Peyer's patch (tissue), 4 donors: Measurements from ENCODE around the gene FTO. TPM values are rescaled to one million over a fixed set of nuclear protein-coding genes. Genes with fewer than 3 reads are reported as not detected.
"Not testable (repeated sequence)": the region's sequence is repeated elsewhere in the genome, so short reads cannot be mapped to it uniquely, and the experiment has no call there.

Experiments used
- DNase-seq, 3 donors: peaks; one replicate each; pipeline ENCODE4 v3.0.0-alpha.2; 2017 to 2019
- H3K27ac ChIP-seq, 4 donors: fragments of 200-600 bp; sonication (generic); one replicate each; pipeline ENCODE4 v1.5.1; 2016 to 2019
- H3K27me3 ChIP-seq, 2 donors: fragments of 200-600 bp; sonication (generic); one replicate each; pipeline ENCODE4 v1.5.1; 2019
- H3K36me3 ChIP-seq, 3 donors: fragments of 200-600 bp; sonication (generic); one replicate each; pipeline ENCODE4 v1.5.1; 2016 to 2019
- H3K4me1 ChIP-seq, 4 donors: fragments of 200-600 bp; sonication (generic); one replicate each; pipeline ENCODE4 v1.5.1; 2016 to 2019
- H3K4me3 ChIP-seq, 4 donors: fragments of 200-600 bp; sonication (generic); 1 replicate in 3 of 4; 2 replicates in 1 of 4; pipeline ENCODE4 v1.5.1; 2016 to 2019; ENCODE audit warnings: mild to moderate bottlenecking in 1 of 4
- H3K9me3 ChIP-seq, 4 donors: fragments of 200-600 bp; sonication (generic); one replicate each; pipeline ENCODE4 v1.5.1; 2016 to 2019; ENCODE audit warnings: mild to moderate bottlenecking in 1 of 4
- POLR2A ChIP-seq, 2 donors: fragments of 450-650 bp; IDR thresholded peaks; one replicate each; pipeline ENCODE4 v1.5.1; 2017; ENCODE audit warnings: antibody characterized with exemption in 2 of 2, mild to moderate bottlenecking in 2 of 2, moderate library complexity in 2 of 2
- total RNA-seq, 4 donors: library from RNA; depleted of rRNA; stranded (reverse); fragments of >200 nt; gene quantifications; one replicate each; pipeline ENCODE4 v1.1.0, GENCODE V29; 2016
- TF ChIP-seq, protein P1 (sequence below), 6 experiments: fragments of 450-650 bp in 4 of 6; fragments of 200-600 bp in 2 of 6; sonication (generic) in 1 of 6; IDR thresholded peaks; one replicate each; pipeline ENCODE4 v1.5.1; 2017 to 2019; ENCODE audit warnings: antibody characterized with exemption in 6 of 6, mild to moderate bottlenecking in 3 of 6, moderate library complexity in 1 of 6

FTO gene
- total RNA-seq, 4 donors from 2014 or later: 37.0 to 95.7 (median 45.1) TPM

DNA sequence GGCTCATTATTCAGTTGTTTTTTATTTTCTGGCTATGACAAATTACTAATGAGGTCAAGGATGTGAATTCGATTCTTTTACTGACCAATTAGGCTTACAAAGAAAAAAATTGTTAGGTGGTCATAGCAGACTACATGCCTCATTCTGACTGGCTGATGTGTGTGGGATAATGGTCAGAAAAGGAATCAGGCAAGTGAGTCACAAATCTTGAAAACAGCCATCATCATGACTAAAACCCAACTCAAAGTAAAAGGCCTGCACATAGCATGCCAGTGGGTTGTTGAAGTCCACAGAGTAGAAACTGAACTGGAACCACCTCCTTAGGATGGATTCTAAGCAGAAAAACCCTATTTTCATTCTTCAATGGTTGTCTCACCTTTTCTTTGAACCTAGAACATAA lies 8.9 kb upstream of the FTO start:
- TF ChIP-seq, protein P1, sequence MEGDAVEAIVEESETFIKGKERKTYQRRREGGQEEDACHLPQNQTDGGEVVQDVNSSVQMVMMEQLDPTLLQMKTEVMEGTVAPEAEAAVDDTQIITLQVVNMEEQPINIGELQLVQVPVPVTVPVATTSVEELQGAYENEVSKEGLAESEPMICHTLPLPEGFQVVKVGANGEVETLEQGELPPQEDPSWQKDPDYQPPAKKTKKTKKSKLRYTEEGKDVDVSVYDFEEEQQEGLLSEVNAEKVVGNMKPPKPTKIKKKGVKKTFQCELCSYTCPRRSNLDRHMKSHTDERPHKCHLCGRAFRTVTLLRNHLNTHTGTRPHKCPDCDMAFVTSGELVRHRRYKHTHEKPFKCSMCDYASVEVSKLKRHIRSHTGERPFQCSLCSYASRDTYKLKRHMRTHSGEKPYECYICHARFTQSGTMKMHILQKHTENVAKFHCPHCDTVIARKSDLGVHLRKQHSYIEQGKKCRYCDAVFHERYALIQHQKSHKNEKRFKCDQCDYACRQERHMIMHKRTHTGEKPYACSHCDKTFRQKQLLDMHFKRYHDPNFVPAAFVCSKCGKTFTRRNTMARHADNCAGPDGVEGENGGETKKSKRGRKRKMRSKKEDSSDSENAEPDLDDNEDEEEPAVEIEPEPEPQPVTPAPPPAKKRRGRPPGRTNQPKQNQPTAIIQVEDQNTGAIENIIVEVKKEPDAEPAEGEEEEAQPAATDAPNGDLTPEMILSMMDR (IDR thresholded peaks at IDR 0.05): no peak
- no peak for TF ChIP-seq POLR2A (IDR thresholded peaks at IDR 0.05)
- Histone ChIP-seq H3K9me3 (no peaks in the 10 kb centered on the region), H3K27ac (no peak overlapping the region), H3K27me3 (no peaks in the 10 kb centered on the region), H3K4me1 (no peaks in the 10 kb centered on the region), H3K4me3 (no peak overlapping the region), H3K36me3 (no peaks in the 10 kb centered on the region)
- no peak for DNase-seq

DNA sequence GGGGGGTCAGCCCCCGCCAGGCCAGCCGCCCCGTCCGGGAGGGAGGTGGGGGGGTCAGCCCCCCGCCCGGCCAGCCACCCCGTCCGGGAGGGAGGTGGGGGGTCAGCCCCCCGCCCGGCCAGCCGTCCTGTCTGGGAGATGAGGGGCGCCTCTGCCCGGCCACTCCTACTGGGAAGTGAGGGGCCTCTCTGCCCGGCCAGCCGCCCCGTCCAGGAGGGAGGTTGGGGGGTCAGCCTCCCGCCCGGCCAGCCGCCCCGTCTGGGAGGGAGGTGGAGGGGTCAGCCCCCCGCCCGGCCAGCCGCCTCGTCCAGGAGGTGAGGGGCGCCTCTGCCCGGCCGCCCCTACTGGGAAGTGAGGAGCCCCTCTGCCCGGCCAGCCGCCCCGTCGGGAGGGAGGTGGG lies 5.7 kb upstream of the FTO start:
- not testable (repeated sequence) for H3K4me3 ChIP-seq, H3K36me3 ChIP-seq, DNase-seq, H3K9me3 ChIP-seq, H3K27me3 ChIP-seq, H3K4me1 ChIP-seq, H3K27ac ChIP-seq

DNA sequence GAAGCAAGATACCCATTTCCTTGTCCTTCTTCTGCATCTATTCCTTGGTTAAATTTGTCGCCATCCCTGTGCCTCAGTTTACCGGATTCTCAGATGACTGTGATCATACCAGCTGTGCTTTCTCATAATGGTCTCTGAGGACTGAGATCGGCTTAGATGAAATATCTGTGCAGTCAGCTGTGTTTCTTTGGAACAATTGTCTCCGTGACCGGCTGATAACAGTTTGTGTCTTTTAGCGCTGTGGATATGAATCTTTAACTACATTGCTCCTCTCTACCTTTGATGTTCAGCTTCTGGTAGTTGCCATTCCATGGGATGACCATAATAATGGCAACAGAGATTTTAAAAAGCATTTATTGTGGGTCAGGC lies 473 bp downstream of the FTO start:
- DNase-seq: no peak

DNA sequence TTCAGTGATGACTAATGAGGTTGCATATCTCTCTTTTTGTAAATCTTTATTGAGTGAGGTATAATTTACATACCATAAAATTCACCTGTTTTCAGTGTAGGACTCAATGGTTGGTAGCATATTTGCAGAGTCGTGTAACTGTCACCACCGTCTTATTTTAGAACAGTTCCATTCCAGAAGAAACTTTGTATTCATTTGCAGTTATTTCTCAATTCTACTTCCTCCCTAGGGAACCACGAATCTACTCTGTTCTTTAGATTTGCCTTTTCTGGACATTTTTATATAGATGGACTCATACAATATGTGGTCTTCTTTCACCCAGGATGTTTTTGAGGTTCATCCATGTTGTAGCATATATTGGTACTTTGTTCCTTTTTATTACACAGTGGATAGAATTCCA lies 3.7 kb downstream of the FTO start:
- peaks cover 0 to 22% (median 4%) of the 10 kb centered on the region in 4 donors for H3K4me1 ChIP-seq
- no peaks in the 10 kb centered on the region for H3K27me3 ChIP-seq
- H3K36me3 ChIP-seq: no peaks in the 10 kb centered on the region
- no peak overlapping the region for H3K4me3 ChIP-seq
- TF ChIP-seq, protein P1 (IDR thresholded peaks at IDR 0.05): no peak
- TF ChIP-seq POLR2A (IDR thresholded peaks at IDR 0.05): no peak
- no peak for DNase-seq
- no peaks in the 10 kb centered on the region for H3K9me3 ChIP-seq
- no peak overlapping the region for H3K27ac ChIP-seq

More for the DNA sequence above, 473 bp downstream of the FTO start:
- Histone ChIP-seq H3K27me3 (no peaks in the 10 kb centered on the region), H3K4me1 (peaks cover 0 to 19% (median 4%) of the 10 kb centered on the region in 4 donors), H3K4me3 (peak overlapping the region; percentile 55 to 72 (median 59)), H3K27ac (peak overlapping the region; percentile 28 to 70 (median 50)), H3K9me3 (no peaks in the 10 kb centered on the region), H3K36me3 (no peaks in the 10 kb centered on the region)
- TF ChIP-seq, protein P1 (IDR thresholded peaks at IDR 0.05): no peak
- no peak for TF ChIP-seq POLR2A (IDR thresholded peaks at IDR 0.05)

DNA sequence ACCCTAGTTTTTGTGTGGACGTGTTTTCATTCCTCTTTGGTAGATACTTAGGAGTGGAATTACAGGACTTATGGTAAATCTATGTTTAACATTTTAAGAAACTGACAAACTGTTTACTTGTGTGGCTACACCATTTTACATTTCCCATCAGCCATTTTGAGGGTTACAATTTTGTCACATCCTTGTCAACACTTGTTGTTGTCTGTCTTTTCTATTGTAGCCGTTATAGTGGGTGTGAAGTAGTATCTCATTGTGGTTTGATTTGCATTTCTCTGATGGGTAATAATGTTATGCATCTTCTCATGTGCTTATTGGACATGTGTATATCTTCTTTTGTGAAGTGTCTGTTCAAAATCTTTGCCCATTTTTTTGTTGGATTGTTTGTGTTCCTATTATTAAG lies 4.5 kb downstream of the FTO start:
- no peak for DNase-seq
- Histone ChIP-seq H3K4me3 (no peak overlapping the region), H3K27me3 (no peaks in the 10 kb centered on the region), H3K27ac (no peak overlapping the region), H3K9me3 (no peaks in the 10 kb centered on the region), H3K36me3 (no peaks in the 10 kb centered on the region), H3K4me1 (peaks cover 0 to 20% (median 2%) of the 10 kb centered on the region in 4 donors)
- TF ChIP-seq, protein P1 (IDR thresholded peaks at IDR 0.05): no peak
- TF ChIP-seq POLR2A (IDR thresholded peaks at IDR 0.05): no peak

DNA sequence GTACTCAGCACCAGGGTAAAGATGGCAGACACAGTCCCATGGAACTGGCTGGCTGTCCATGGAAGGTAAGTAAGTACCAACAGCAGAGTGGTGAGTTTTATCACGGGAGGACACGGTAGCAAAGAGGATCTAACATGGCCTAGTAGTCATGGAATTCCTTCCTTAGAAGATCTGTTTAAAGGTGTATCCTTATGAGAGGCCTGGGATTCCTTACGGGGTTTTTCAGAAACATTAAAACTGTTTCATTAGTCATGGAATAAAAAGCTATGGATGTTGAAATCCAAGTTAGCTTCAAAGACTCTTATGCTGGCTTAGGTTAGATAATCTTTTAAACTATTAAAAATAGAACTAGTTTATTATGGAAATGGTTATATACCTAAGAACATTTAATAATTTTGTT lies 7.4 kb downstream of the FTO start:
- Histone ChIP-seq H3K4me3 (no peak overlapping the region), H3K36me3 (no peaks in the 10 kb centered on the region), H3K4me1 (peaks cover 0 to 19% (median 0%) of the 10 kb centered on the region in 4 donors), H3K27me3 (no peaks in the 10 kb centered on the region), H3K9me3 (no peaks in the 10 kb centered on the region), H3K27ac (no peak overlapping the region)
- no peak for TF ChIP-seq POLR2A (IDR thresholded peaks at IDR 0.05)
- DNase-seq: no peak

DNA sequence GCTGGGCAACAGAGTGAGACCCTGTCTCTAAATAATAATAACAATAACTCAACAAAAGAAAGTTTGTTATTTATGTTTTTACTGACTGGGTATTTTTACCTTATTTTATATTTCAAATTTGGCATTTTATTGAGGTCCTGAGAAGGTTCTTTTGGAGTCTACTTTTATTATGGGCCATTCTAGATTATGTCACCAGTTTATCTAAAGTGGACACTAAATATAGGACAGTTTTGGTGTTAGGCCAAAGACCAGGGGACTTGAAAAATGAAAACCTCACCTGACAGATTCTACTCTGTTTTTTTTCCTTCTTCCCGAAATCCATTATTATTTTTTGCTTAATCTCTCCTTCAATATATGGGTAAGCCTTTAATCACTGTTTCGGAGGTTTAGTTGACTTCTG lies 8.1 kb downstream of the FTO start:
- H3K9me3 ChIP-seq: no peaks in the 10 kb centered on the region
- no peak overlapping the region for H3K27ac ChIP-seq
- TF ChIP-seq, protein P1 (IDR thresholded peaks at IDR 0.05): no peak
- no peak for TF ChIP-seq POLR2A (IDR thresholded peaks at IDR 0.05)
- no peak overlapping the region for H3K4me3 ChIP-seq
- peaks cover 0 to 19% (median 0%) of the 10 kb centered on the region in 4 donors for H3K4me1 ChIP-seq
- no peaks in the 10 kb centered on the region for H3K36me3 ChIP-seq
- no peak for DNase-seq
- H3K27me3 ChIP-seq: no peaks in the 10 kb centered on the region
